ENCODE results near the gene B4GALNT4.
"Not testable (repeated sequence)": the region's sequence is repeated elsewhere in the genome, so short reads cannot be mapped to it uniquely, and the experiment has no call there.

The B4GALNT4 gene

GRCh38 chr11:330694-331357 is 38.5 kb upstream of the B4GALNT4 start:
- no peak for DNase-seq (ENCODE audit: extremely low spot score)
- ChIA-PET POLR2A (interaction anchor here (1.0 kb wide), 1 partner anchor 24 kb away, joined by 6 read pairs; no protein-coding TSS in a partner anchor), CTCF (interaction anchor here (0.7 to 1.1 kb wide), 2 partner anchors 14 to 18 kb away, joined by 3 to 4 read pairs; no protein-coding TSS in a partner anchor)
- TF ChIP-seq CTCF (IDR thresholded peaks at IDR 0.05; ENCODE audit: control extremely low read depth, extremely low read depth, low read depth, missing control alignments): no peak

DNA sequence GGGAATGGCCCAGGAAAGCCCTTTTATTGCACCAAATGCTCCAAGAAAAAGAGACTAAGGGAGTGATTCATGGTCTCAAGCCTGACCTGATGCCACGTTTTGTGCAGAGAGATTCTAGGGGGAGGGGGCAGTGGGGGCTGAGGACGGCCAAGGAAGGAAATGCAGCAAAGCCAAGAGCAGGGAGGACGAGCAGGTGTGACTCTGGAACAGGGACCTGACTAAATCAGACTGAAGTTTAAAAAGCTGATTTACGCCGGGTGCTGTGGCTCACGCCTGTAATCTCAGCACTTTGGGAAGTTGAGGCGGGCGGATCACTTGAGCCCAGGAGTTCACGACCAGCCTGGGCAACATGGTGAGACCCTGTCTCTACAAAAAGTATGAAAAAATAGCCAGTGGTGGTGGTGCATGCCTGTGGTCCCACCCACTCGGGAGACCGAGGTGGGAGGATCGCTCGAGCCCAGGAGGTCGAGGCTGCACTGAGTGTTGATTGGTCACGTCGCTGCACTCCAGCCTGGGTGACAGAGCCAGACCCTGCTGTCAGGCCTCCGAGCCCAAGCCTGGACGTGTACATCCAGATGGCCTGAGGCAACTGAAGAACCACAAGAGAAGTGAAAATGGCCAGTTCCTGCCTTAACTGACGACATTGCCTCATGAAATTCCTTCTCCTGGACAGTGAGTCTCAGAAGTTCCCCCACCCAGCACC is 37.8 kb upstream of the B4GALNT4 start:
- no peak for TF ChIP-seq CTCF (IDR thresholded peaks at IDR 0.05; ENCODE audit: control extremely low read depth, extremely low read depth, low read depth, missing control alignments)
- ChIA-PET CTCF (interaction anchor here (0.7 to 1.5 kb wide), 2 partner anchors 17 to 19 kb away, joined by 3 to 4 read pairs; no protein-coding TSS in a partner anchor), POLR2A (no interaction called here)
- no peak for DNase-seq (ENCODE audit: extremely low spot score)

DNA sequence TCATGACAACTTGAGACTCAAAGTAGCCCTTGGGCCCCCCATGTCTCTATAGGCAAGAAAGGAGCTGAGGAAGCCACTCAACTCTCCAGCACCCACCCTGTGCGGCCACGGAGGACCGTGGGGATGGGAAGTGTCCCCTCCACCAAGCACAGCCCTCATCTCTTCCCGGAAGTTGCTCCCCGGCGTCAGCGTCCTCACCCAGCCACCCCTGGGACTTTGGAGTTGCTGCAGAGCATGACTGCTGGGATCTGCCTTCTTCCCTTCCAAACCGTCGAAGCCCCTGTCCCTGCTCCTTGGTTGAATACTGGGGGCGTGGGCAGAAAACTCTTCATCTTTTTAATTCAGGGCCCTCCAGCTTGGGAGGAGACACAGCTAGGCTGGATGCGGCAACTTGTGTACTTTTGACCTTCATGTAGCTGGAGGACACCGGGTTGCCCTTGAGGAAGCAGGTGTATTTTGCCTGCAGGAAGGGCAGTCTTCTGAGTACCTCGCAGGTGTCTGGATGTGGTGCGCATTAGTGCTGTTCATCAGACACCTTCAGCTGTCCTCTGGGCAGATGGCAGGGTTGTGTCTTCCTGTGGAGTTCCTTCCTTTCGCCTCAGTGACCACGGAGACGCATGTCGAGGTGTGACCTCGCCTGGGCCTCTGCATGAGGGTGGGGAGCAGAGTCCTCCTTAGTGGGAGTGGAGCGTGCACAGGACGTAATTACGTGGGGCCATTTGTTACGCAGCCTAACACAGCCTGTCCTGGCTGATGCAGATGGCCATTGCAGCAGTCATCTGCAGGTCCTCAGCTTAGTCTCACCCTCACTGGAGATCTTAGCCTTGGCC is 36.4 kb upstream of the B4GALNT4 start:
- CTCF ChIA-PET: interaction anchor here (1.5 kb wide), 1 partner anchor 16 kb away, joined by 3 read pairs; no protein-coding TSS in a partner anchor
- POLR2A ChIA-PET: no interaction called here
- DNase-seq (ENCODE audit: extremely low spot score): no peak
- TF ChIP-seq CTCF (IDR thresholded peaks at IDR 0.05; ENCODE audit: control extremely low read depth, extremely low read depth, low read depth, missing control alignments): no peak

GRCh38 chr11:333616-334263 is 35.6 kb upstream of the B4GALNT4 start:
- POLR2A ChIA-PET; DNase-seq (ENCODE audit: extremely low spot score): not testable (repeated sequence)
- CTCF ChIA-PET: interaction anchor here (0.9 kb wide), 1 partner anchor 30 kb away, joined by 3 read pairs; no protein-coding TSS in a partner anchor

- CTCF ChIA-PET: interaction anchor here (0.9 kb wide), 1 partner anchor 29 kb away, joined by 3 read pairs; no protein-coding TSS in a partner anchor
- TF ChIP-seq CTCF (IDR thresholded peaks at IDR 0.05; ENCODE audit: control extremely low read depth, extremely low read depth, low read depth, missing control alignments): no peak
- POLR2A ChIA-PET: no interaction called here
- no peak for DNase-seq (ENCODE audit: extremely low spot score)
These were observed 34.9 kb upstream of the B4GALNT4 start for GRCh38 chr11:334264-334994.

Measured in GM10248 (cell line).